Measurements from ENCODE around the gene RNU1-2. TPM values are rescaled to one million over a fixed set of nuclear protein-coding genes. Genes with fewer than 3 reads are reported as not detected.

RNU1-2 gene
- total and polyA plus RNA-seq, 2 of the 4 experiments (the other 2 are of a cell fraction) = under 0.01 TPM; not detected in 1

- Histone ChIP-seq H3K9ac (ENCODE audit: low read depth, low read length) (no peak overlapping the region), H3K4ac (ENCODE audit: low read depth, low read length) (no peak overlapping the region), H4K8ac (ENCODE audit: low read depth in 2 of 2, low read length in 2 of 2) (no peak overlapping the region), H3K36me3 (ENCODE audit: control insufficient read depth, insufficient read depth, low read length) (no peaks in the 10 kb centered on the region), H3K27ac (ENCODE audit: insufficient read depth, low read length) (no peak overlapping the region), H4K5ac (ENCODE audit: low read depth, low read length) (no peak overlapping the region), H3K79me1 (ENCODE audit: low read depth in 1 of 2, low read length in 2 of 2) (no peaks in the 10 kb centered on the region), H4K91ac (ENCODE audit: insufficient read depth, low read depth, low read length) (no peak overlapping the region), H3K23ac (ENCODE audit: low read depth, low read length) (no peak overlapping the region), H3K9me1 (ENCODE audit: insufficient read depth, low read length) (no peaks in the 10 kb centered on the region), H3K27me3 (ENCODE audit: control insufficient read depth, insufficient read depth, low read length) (peaks cover 50% of the 10 kb centered on the region), H3K14ac (replicated peaks; ENCODE audit: low read depth, low read length) (no peak overlapping the region), H2BK120ac (ENCODE audit: low read depth, low read length) (no peak overlapping the region), H3K4me1 (ENCODE audit: control insufficient read depth, insufficient read depth, low read length) (no peaks in the 10 kb centered on the region), H2BK15ac (ENCODE audit: low read depth, low read length) (no peak overlapping the region), H2AK9ac (replicated peaks; ENCODE audit: low read depth, low read length, poor library complexity) (no peak overlapping the region), H3K56ac (ENCODE audit: extremely low read depth, insufficient read depth, low read length) (no peak overlapping the region), H2AK5ac (ENCODE audit: low read depth, low read length) (no peak overlapping the region), H2BK20ac (ENCODE audit: low read depth, low read length) (no peak overlapping the region), H2BK5ac (ENCODE audit: low read depth, low read length, poor library complexity, severe bottlenecking) (no peak overlapping the region), H3K4me3 (ENCODE audit: insufficient read depth, low read depth, low read length) (no peak overlapping the region), H3K18ac (ENCODE audit: low read depth, low read length) (no peak overlapping the region), H2AFZ (replicated peaks; ENCODE audit: low read length, poor library complexity) (no peak overlapping the region), H4K20me1 (ENCODE audit: insufficient read depth, low read length) (no peaks in the 10 kb centered on the region), H3K9me3 (ENCODE audit: control insufficient read depth, insufficient read depth, low read length) (no peaks in the 10 kb centered on the region), H3K4me2 (ENCODE audit: low read depth, low read length) (no peak overlapping the region)
- POLR2A ChIA-PET (ENCODE audit: unreplicated experiment) = no interaction called here
- BruUV-seq (replicated peaks) = no TSS peak
- 20% methylated on average over 1 of the region's 4 CpGs; no CpG with 5 or more reads in 1 of the 2 experiments for WGBS, 2 experiments (ENCODE audit: extremely low coverage in 2 of 2, insufficient read length in 1 of 2)
- DNase-seq = no peak
- intact Hi-C loops (cut with micrococcal nuclease) (no loop called here), dilution Hi-C loops (cut with HindIII; ENCODE audit: low sequenced_read_pairs, unreplicated experiment) (no loop called here), in situ Hi-C loops (cut with MboI; ENCODE audit: low sequenced_read_pairs) (no loop called here)
- CTCF ChIA-PET = no interaction called here
- no peak for TF ChIP-seq RAD21 (IDR thresholded peaks at IDR 0.05; ENCODE audit: low read length)
- TF ChIP-seq ELK1 (IDR thresholded peaks at IDR 0.05; ENCODE audit: borderline replicate concordance, low read depth, low read length) = no peak
- no peak for TF ChIP-seq RCOR1 (IDR thresholded peaks at IDR 0.05; ENCODE audit: insufficient replicate concordance, low read length)
- TF ChIP-seq CEBPB (IDR thresholded peaks at IDR 0.05; ENCODE audit: low read depth, low read length) = no peak
- TF ChIP-seq CTCF (conservative IDR thresholded peaks at IDR 0.05; ENCODE audit: low read depth, low read length) = no peak
- TF ChIP-seq MAZ (IDR thresholded peaks at IDR 0.05; ENCODE audit: borderline replicate concordance, low read depth, low read length) = no peak
- no peak for TF ChIP-seq CHD1 (IDR thresholded peaks at IDR 0.05; ENCODE audit: low read depth, low read length)
- no peak for TF ChIP-seq SMC3 (IDR thresholded peaks at IDR 0.05; ENCODE audit: low read depth, low read length)
- TF ChIP-seq MXI1 (IDR thresholded peaks at IDR 0.05; ENCODE audit: borderline replicate concordance, low read depth, low read length) = no peak
- TF ChIP-seq POLR2A (IDR thresholded peaks at IDR 0.05; ENCODE audit: low read depth, low read length) = no peak
- TF ChIP-seq FOS (IDR thresholded peaks at IDR 0.05; ENCODE audit: low read depth, low read length) = no peak
- no peak for TF ChIP-seq USF2 (IDR thresholded peaks at IDR 0.05; ENCODE audit: low read depth, low read length)
- no peak for TF ChIP-seq RFX5 (IDR thresholded peaks at IDR 0.05; ENCODE audit: low read depth, low read length)
- no peak for TF ChIP-seq BHLHE40 (IDR thresholded peaks at IDR 0.05; ENCODE audit: low read depth, low read length)
- no peak for TF ChIP-seq NFE2L2 (IDR thresholded peaks at IDR 0.05; ENCODE audit: low read depth, low read length)
- no peak for TF ChIP-seq MAFK (IDR thresholded peaks at IDR 0.05; ENCODE audit: low read depth, low read length)
- ATAC-seq (ENCODE audit: low read depth) = no peak
Observed at GRCh38 chr1:16882986-16883385, 12.8 kb upstream of the RNU1-2 start.
